ENCODE measurements around the gene CD302. TPM values are rescaled to one million over a fixed set of nuclear protein-coding genes. Genes with fewer than 3 reads are reported as not detected.

The CD302 gene
- total and polyA plus RNA-seq, 8 donors, result 7.0 to 18.4 (median 12.0) TPM

DNA sequence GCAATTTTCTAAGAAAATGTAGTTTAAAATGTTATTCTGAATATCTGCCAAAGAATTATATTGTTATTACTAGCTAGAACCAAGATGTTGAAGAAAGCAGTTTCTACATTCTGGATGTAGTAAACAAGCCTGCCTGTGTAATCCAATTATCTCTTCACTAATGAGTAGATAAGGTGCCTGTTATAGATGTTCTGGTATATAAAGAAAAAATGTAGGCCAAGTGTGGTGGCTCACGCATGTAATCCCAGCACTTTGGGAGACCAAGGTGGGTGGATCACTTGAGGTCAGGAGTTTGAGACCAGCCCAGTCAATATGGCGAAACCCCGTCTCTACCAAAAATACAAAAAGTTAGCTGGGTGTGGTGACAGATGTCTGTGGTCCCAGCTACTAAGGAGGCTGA is 28.9 kb downstream of the CD302 start:
- no peak overlapping the region for H3K4me3 ChIP-seq
- WGBS, 2 donors, result 97 to 100% methylated on average over 3 of the region's 3 CpGs
- H3K27me3 ChIP-seq, result no peaks in the 10 kb centered on the region
- H3K9me3 ChIP-seq, result no peaks in the 10 kb centered on the region
- FAIRE-seq (no peak), DNase-seq (no peak), ATAC-seq (no peak)
- no peaks in the 10 kb centered on the region for H3K4me1 ChIP-seq
- TF ChIP-seq, protein P1, sequence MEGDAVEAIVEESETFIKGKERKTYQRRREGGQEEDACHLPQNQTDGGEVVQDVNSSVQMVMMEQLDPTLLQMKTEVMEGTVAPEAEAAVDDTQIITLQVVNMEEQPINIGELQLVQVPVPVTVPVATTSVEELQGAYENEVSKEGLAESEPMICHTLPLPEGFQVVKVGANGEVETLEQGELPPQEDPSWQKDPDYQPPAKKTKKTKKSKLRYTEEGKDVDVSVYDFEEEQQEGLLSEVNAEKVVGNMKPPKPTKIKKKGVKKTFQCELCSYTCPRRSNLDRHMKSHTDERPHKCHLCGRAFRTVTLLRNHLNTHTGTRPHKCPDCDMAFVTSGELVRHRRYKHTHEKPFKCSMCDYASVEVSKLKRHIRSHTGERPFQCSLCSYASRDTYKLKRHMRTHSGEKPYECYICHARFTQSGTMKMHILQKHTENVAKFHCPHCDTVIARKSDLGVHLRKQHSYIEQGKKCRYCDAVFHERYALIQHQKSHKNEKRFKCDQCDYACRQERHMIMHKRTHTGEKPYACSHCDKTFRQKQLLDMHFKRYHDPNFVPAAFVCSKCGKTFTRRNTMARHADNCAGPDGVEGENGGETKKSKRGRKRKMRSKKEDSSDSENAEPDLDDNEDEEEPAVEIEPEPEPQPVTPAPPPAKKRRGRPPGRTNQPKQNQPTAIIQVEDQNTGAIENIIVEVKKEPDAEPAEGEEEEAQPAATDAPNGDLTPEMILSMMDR (IDR thresholded peaks at IDR 0.05), result no peak
- H3K36me3 ChIP-seq, result peaks cover 0 to 12% (median 3%) of the 10 kb centered on the region in 3 donors
- no peak overlapping the region for H3K27ac ChIP-seq
- intact Hi-C loops (cut with DNase I), result no loop called here

DNA sequence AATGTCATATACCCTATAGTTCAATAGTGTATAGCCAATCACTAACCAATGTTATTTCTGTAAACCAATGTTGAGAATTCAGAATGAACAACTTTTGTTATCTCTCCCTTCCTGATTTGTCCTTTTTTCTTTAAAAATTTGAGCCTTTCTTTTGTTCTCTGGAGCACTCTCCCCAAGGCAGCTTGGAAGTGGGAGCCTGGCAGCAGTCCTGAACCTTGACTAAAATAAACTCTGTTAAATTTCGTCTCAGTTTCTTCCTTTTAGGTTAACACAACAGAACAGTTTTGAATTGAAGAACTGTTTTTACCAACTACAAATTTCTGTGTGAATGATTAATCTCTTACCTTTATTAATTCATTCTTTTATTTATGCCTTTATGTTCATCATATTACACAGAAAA is 35.9 kb downstream of the CD302 start:
- ATAC-seq (no peak), DNase-seq (no peak), FAIRE-seq (no peak)
- Histone ChIP-seq H3K9me3 (no peaks in the 10 kb centered on the region), H3K27ac (no peak overlapping the region), H3K4me3 (no peak overlapping the region), H3K4me1 (peaks cover 0 to 11% (median 0%) of the 10 kb centered on the region in 3 donors), H3K27me3 (no peaks in the 10 kb centered on the region), H3K36me3 (peaks cover 0 to 7% (median 0%) of the 10 kb centered on the region in 3 donors)
- 17 to 23% methylated on average over 1 of the region's 1 CpG for WGBS, 2 donors
- TF ChIP-seq, protein P1 (IDR thresholded peaks at IDR 0.05), result no peak
- intact Hi-C loops (cut with DNase I), result no loop called here

DNA sequence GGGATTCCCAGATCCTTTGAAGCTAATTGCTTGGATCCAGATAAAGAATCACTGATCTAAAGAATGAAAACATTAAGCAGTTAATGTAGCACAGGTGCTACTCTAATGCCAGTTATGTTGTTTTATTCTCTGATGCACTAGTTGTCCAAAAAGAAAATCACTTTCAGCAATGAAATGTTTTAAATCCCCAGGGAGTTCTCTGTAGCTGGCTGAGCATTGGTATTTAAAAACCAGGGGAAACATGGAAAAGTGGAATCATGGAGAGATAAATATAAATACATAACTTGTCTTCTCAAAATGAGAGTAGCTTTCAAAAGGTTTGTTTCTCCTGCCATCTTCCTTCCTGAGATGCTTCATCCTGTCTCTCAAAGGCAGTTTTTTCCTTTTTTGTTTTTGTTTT is 37.7 kb downstream of the CD302 start:
- TF ChIP-seq, protein P1 (IDR thresholded peaks at IDR 0.05), result no peak
- Histone ChIP-seq H3K4me1 (peaks cover 0 to 11% (median 0%) of the 10 kb centered on the region in 3 donors), H3K27ac (no peak overlapping the region), H3K9me3 (no peaks in the 10 kb centered on the region), H3K27me3 (no peaks in the 10 kb centered on the region), H3K36me3 (no peaks in the 10 kb centered on the region), H3K4me3 (no peak overlapping the region)
- no peak for FAIRE-seq
- no peak for DNase-seq
- intact Hi-C loops (cut with DNase I), result no loop called here
- no peak for ATAC-seq

DNA sequence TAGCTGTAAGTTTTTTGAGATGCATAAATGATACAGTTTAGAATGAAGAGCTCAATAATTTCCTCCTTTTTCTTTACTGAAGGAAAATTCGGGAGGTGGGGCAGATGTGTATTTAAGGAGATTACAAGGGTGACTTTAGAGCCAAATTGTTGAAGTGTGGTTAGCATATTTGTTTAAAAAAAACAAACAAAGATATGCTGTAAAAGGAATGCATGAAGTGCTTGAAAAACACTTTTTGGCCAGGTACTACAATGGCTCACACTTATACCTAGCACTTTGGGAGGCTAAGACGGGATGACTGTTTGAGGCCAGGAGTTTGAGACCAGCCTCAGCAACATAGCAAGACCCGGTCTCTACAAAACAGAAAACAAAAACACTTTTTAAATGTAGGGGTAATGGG is 38.4 kb downstream of the CD302 start:
- H3K36me3 ChIP-seq, result no peaks in the 10 kb centered on the region
- H3K27ac ChIP-seq, result no peak overlapping the region
- FAIRE-seq (no peak), DNase-seq (no peak), ATAC-seq (peak; percentile 65 to 86 (median 78))
- 38 to 44% methylated on average over 3 of the region's 3 CpGs for WGBS, 2 donors
- intact Hi-C loops (cut with DNase I), result no loop called here
- H3K4me3 ChIP-seq, result no peak overlapping the region
- no peaks in the 10 kb centered on the region for H3K9me3 ChIP-seq
- peaks cover 0 to 11% (median 0%) of the 10 kb centered on the region in 3 donors for H3K4me1 ChIP-seq
- H3K27me3 ChIP-seq, result no peaks in the 10 kb centered on the region
- TF ChIP-seq, protein P1 (IDR thresholded peaks at IDR 0.05), result no peak

DNA sequence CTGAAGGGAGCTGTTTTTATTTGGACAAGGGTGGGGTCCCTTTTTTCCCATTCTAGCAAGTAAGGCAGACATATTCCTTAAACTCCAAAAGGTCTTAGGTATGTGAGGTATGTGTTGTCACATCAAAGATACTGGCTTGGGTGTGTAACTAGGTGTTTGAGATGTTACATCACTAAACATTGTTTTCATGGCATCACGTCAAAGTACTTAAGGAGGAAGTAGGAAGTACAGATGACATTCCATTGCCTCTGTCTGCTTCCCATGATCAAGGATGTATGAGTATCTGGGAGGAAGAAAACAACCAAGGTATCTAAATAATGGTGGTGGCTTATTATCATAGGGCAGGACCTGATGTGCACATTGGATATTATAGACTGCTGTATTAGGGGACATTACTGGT is 39.3 kb downstream of the CD302 start:
- TF ChIP-seq, protein P1 (IDR thresholded peaks at IDR 0.05), result no peak
- no peak overlapping the region for H3K27ac ChIP-seq
- H3K36me3 ChIP-seq, result no peaks in the 10 kb centered on the region
- FAIRE-seq (no peak), ATAC-seq (peak in 2 of 4 donors; percentile 7 to 20), DNase-seq (no peak)
- peaks cover 0 to 11% (median 0%) of the 10 kb centered on the region in 3 donors for H3K4me1 ChIP-seq
- no peaks in the 10 kb centered on the region for H3K27me3 ChIP-seq
- intact Hi-C loops (cut with DNase I), result no loop called here
- H3K9me3 ChIP-seq, result no peaks in the 10 kb centered on the region
- H3K4me3 ChIP-seq, result no peak overlapping the region
- 75 to 76% methylated on average over 1 of the region's 1 CpG for WGBS, 2 donors

Measured in pancreas (tissue), 10 donors.